HG02610 (cell line): ENCODE measurements around the gene NBAS.
A peak's percentile ranks its signal among the peaks of the same experiment; 100 is the strongest.

Experiments
- ATAC-seq: cut with Tn5 transposase; IDR thresholded peaks from one replicate; pipeline ENCODE4 v1.9.1; 2021; ENCODE audit warnings: mild to moderate bottlenecking, moderate library complexity; ENCODE audit not compliant: unreplicated experiment

NBAS gene

DNA sequence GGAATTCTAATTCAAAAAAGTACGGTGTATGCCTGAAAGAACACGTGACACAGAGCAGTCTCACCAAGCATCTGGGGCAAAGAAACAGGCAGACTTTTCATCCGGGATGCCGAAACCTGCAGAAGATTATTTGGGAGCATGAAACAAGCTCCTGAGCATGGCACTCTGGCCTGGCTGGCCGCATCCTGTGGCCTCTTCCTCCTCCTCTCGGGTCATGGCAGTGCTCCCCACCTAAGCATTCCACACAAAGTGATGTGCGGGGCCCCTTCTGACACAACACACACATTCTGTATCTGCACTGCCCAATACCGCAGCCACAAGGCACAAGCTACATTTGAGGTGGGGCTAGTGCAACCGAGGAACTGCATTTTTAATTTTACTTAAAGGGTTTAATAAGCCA is 380.8 kb downstream of the NBAS start:
- no peak for ATAC-seq

DNA sequence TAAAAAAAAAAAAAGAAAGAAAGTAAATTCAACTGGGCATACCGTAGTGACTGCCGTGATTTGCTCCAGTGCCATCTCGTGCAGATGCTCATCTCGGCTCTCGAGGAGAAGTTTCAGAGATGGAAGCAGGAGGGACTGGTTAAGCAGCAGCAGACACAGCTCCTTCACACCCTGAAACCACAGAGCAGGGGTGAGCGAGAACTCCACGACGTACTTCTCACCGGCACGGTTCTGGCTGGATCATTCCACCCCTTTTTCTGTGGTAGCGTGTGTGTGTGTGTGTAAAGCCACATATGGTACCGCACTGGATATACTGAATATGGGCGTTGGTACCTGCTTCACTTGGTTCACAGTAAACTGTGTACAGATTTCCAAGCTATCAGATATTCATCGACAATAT is 382.2 kb downstream of the NBAS start:
- ATAC-seq, result no peak

GRCh38 chr2:15177103-15177502 is 384.0 kb downstream of the NBAS start:
- peak; percentile 96 for ATAC-seq

GRCh38 chr2:15176604-15177003 is 384.5 kb downstream of the NBAS start:
- no peak for ATAC-seq

DNA sequence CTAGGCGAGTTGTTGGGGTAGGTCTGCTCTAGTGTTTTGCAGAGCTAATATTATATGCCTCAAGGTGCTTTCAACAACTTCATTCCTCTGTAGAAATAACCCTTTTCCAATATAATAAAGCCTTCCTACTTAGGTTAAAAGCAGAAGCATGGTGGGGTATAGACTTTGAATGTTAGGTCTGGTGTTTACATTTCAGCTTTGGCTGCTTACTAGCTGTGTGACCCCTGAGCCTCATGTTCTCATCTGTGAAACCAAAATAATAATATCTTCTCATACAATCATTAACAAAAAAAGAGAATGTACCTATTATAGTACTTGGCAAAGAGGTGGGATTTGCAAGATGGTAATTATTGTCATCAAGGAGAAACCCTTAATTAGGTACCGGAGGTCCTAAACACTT is 386.6 kb downstream of the NBAS start:
- no peak for ATAC-seq

DNA sequence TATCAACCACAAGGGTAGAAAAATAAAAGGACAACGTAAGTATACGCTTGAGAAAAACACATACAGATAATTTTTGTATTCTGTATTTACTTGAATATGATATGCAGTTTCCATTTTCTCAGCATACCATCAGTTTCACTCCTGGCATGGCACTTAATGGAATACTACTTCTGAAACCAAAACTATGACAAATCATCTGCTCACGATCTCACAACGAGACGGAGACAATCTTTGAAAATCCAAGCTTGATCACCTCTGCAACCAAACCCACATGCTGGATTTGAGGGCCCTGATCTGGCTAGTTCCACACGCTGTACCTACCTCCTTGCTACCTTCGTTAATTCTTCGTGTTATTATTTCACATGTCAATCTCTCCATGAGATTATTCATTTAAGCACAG is 387.6 kb downstream of the NBAS start:
- ATAC-seq, result no peak

DNA sequence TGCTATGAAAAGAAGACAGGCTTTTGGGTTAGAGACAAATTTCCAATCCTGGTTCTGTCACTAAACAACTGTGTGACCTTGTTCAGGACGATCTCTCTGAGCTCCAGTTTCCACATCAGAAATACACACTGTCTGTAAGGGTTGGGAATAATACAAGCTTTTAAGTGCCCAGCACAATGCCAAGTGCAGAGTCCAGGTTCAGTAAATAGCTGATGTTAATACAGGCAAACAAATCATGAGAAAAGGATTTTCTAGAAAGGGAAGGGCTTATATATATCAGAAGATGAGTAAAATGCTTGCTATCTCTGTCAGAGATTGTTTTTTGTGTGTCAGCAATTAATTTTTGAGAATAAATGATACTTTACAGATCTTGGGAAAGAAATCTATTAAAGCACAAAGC is 388.3 kb downstream of the NBAS start:
- no peak for ATAC-seq

GRCh38 chr2:15170070-15170775 is 390.9 kb downstream of the NBAS start:
- no peak for ATAC-seq

- ATAC-seq, result no peak
These were observed 391.6 kb downstream of the NBAS start for GRCh38 chr2:15169326-15170069.

GRCh38 chr2:15168116-15168515 is 393.0 kb downstream of the NBAS start:
- ATAC-seq, result no peak

DNA sequence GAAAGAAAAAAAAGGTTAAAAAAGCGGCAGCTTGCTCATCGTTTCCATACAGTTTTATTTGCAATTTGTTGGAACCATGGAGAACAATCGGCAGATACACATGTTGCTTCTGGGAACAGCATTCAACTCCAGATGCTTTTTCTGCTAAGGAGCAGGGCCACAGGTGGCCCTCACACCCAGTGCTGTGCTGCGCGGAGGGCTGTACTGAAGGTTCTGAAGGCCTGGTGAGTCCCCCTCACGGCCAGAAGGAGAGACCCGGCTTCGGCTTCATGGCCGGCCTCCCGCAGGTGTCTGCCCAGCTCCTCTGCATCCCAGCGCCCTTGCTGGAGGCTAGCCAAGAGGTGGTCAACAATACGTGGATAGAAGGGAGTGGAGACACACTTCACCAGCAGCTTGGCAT is 394.3 kb downstream of the NBAS start:
- ATAC-seq, result no peak

DNA sequence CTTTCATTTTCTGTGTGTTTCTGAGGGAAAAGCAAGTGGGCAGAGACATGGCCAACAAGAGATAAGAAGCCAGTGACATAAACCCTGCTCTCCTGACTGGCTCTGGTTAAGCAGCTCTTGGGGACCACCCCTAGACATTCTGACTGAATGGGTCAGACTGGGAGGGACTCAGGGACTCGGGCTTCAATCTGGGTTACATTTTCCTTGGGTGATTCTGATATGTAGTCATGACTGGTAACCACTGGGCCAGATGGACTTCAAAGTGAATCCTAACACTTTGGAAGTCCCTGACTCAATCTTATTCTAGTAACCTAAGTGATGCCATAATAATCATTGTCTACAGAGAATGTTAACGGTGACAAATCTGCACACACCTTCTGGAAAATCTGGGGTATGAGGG is 397.8 kb downstream of the NBAS start:
- ATAC-seq, result no peak

DNA sequence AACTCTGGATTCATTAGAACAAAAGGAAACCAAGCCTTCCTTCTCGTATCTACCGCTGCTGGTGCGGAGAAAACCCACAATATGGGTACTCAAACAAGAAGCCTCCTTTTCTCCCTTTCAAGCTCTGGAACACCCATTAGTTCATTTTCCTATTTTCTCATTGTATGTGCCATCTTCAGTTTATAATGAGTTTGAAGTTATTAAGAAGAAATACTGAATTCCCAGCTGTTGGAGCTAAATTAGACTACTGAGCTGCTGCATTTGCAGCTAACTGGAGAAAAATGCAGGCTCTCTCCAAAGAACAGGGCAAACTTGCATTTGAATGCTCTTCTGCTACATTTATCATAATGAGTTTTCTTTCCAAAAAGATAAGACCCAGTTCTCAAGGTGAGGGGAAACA is 398.5 kb downstream of the NBAS start:
- no peak for ATAC-seq

GRCh38 chr2:15160201-15160991 is 400.7 kb downstream of the NBAS start:
- no peak for ATAC-seq

DNA sequence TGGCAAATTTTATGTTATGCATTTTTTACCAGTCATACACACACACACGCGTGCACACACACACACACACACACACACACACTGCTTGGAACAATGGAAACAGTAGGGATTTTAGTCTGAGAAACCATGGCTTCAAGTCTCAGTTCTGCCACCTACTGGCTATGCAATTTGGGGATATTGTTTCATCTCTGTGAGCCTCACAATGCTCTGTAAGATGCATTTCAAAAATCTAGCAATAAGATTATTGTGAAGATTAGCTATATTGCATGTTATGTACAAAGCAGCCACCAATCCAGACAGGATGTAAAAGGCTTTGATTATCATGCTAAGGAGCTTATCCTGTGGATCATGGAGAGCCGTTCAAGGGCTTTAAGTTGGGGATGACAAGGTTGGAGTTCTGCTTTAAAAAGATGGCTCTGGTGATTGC is 401.4 kb downstream of the NBAS start:
- no peak for ATAC-seq

- no peak for ATAC-seq
These were observed 401.9 kb downstream of the NBAS start for GRCh38 chr2:15159206-15159605.

- no peak for ATAC-seq
These were observed 402.6 kb downstream of the NBAS start for GRCh38 chr2:15158532-15158931.

GRCh38 chr2:15158100-15158499 is 403.0 kb downstream of the NBAS start:
- no peak for ATAC-seq

DNA sequence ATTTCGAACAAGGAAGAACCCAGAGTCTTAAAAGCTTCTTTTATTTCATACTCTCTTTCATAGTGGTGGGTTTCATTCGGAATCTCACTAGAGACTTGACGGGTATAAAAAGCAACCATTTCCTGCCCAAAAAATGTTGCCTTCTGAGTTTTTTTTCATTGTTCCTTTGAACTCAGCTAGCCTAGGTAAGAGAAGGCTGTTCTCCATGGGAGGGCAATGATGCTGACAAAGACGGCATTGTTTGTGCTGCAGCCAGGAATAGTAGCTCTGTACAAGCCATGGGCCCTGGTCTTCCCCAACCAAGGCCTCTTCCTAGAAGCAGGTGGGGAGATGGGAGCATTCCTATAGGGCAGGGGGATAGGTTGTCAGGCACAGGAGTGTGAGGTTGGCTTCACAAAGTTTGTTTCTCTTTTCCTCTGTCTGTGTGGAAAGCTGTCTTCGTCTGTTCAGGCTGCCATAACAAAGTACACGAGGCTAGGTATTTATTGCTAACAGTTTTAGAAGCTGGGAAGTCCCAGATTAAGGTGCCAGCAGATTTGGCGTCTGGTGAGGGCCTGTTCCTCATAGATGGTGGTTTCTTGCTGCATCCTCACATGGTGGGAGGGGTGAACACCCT is 405.1 kb downstream of the NBAS start:
- no peak for ATAC-seq

DNA sequence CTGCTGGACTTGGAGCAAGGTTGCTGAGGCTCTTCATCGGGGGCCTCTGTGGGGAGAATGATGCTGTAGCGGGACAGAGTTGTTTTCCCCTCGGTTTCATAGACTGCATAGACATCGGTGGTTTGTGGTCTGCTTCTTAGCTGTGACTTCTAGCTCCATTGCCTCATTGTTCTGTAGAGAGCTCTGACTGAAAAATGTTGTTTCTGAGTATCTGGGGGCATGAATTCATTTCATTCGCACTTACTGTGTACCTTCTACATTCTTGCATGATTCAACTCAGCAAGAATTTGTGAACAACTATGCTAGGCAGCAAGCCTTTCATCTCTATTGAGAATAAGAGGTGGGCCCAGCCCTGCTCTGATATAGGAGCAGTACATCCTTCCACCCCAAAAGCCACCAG is 406.8 kb downstream of the NBAS start:
- ATAC-seq, result no peak

- no peak for ATAC-seq
These were observed 408.8 kb downstream of the NBAS start for GRCh38 chr2:15152382-15152781.
